ENCODE results near the gene LTBP1. TPM values are rescaled to one million over a fixed set of nuclear protein-coding genes. Genes with fewer than 3 reads are reported as not detected.

The LTBP1 gene
- polyA plus RNA-seq, 3 donors, result 1.3 to 8.8 (median 7.0) TPM

DNA sequence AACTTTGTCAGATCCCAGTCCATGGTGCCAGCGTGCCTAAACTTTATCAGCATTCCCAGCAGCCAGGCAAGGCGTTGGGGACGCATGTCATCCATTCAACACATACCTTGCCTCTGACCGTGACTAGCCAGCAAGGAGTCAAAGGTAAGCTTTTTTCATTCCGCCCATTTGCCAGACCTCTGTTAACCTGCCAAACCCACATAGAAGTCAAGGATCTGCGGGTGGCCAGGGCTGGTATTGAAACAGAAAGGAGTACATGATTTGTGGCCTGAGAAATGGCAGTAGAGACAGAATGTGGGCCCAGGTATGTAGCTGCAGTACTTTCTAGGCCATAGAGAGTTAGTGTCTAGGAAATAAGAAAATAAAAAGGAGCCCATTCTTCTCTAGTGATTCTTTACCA, 240.2 kb downstream of the LTBP1 start:
- no peak overlapping the region for H3K27ac ChIP-seq (ENCODE audit: low read depth, low read length)
- 78 to 85% (median 79%) methylated on average over 6 of the region's 6 CpGs for WGBS, 3 donors

GRCh38 chr2:33188799-33189198, 242.0 kb downstream of the LTBP1 start:
- H3K27ac ChIP-seq (ENCODE audit: low read depth, low read length), result no peak overlapping the region
- WGBS, 3 donors, result 93 to 97% (median 95%) methylated on average over 3 of the region's 3 CpGs

GRCh38 chr2:33190393-33190937, 243.7 kb downstream of the LTBP1 start:
- WGBS, 3 donors, result 28 to 64% (median 62%) methylated on average over 5 of the region's 5 CpGs
- H3K27ac ChIP-seq (ENCODE audit: low read depth, low read length), result no peak overlapping the region

DNA sequence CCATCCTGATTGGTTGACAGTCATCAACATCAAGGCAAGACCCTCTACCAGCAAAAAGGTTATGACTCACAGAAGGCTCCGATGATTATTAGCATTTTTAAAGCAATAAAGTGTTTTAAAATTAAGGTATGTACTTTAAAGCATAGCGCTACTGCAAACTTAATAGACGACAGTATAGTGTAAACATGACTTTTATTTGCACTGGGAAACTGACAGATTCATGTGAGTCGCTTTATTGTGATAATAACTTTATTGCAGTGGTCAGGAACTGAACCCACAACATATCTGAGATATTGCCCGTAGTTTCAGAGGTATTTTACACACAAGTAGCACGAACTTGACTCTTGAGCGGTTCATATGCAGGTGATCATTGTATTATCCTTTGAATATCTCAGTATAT, 249.1 kb downstream of the LTBP1 start:
- 87 to 93% (median 89%) methylated on average over 7 of the region's 7 CpGs for WGBS, 3 donors
- no peak overlapping the region for H3K27ac ChIP-seq (ENCODE audit: low read depth, low read length)

DNA sequence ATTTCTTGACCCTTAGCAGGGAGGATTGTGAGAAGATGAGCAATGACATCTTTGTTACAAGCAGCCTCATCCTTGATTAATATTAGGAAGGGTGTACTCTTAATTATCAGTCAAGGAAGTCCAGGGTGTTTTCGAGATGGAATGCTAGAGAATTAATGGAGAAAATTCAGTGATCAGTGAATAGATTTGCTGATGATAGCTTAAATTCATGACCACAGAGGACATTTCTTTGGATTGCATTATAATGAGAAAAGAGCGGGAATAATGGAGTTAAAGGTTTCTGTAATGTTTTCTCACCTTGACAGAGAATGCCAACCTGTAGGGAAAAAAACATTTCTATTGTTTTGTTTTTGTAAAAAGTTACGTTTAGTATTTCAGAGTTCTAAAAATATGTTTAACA, 249.9 kb downstream of the LTBP1 start:
- 87 to 94% (median 89%) methylated on average over 3 of the region's 3 CpGs for WGBS, 3 donors
- H3K27ac ChIP-seq (ENCODE audit: low read depth, low read length), result no peak overlapping the region

DNA sequence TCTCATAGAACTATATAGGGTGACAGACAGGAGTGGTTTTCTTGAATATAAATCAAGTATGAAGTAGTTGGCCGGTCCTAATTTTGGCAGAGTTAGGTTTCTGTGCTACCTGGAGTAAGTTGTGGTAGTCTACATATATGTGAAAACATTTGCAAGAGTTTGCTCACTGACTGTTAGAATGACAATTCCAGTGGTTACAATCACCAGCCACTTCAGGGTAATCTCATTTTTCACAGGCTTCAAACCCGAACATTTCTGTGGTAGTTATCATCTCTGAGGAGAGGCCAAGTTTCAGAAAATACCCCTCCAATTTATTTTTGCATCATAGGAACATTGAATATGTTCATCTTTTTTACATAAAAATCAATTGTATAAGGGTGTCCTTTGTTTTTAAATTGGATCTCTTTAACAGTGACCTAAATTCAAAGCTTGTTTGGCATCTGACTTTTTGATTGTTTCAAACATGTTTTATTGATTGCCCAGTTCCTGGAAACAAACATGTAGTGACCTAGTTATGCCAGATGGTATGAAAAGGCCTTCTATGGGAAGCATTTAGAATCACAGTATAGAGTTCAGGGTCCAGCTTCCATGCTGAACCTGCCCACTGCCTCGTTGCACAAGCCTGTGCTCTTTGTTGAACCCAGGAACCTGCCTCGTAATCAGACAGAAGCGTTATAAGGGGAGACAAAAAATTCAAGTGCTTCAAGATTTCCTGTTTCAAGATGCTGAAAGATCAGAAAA, 250.6 kb downstream of the LTBP1 start:
- WGBS, 3 donors, result 55 to 93% (median 90%) methylated on average over 5 of the region's 5 CpGs
- no peak overlapping the region for H3K27ac ChIP-seq (ENCODE audit: low read depth, low read length)

DNA sequence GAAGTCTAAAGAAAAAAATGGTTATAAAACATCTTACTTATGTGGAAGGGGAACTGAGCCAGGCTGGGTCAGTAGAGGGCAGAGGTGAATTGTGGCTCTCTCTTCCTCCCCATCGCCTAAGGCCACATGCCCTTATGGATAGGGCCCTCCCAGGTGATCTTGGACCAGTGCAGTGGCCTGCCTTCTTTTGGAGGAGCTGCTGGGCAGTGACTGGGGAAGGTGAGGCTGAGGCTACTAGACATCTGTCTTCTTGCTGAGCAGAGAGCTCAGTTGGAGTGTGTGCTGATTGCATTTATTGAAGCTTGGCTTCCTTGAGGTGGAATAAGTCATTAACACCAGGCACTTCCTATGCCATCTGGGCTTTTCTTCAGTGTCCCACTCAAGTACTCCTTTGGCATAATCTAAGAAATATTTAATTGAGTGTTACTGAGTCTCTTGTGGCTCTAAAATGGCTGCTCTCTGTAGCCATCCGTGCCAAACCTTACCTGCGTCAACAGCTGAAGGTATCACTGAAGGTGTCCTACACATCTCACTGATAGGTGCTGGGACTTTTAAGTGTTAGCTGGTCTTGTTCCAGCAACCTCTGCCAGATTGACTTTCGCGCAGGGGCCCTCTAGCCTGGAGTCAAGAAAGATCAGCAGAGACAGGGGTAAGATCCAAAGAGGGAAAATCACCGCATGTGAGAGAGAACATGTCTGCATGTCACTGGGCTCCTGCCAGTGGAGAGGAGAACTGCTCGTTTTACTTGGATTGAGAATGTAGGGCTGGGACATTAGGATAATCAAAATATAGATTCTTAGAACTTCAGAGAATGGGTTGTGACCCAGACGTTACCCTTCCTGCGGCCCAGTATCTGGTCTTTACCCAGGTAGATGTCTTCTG, 256.1 kb downstream of the LTBP1 start:
- WGBS, 3 donors, result 79 to 87% (median 81%) methylated on average over 9 of the region's 9 CpGs

DNA sequence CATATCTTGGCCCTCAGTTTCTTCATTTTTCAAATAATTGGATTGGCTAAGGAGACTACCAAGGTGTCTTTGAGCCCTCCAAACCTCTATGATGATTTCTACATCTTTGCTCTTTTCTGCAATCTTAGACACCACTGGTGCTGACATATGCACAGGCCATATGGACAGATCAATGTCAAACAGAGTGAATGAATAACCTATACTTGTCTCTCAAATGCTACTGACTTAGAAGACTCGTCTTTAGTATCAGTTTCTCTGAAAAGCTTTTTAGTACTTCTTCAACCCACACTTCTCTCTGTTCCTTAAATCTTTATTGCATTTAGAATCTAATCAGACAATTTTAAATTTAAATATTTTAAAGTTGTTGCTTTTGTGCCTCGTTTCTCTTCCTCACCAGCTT, 258.2 kb downstream of the LTBP1 start:
- H3K27ac ChIP-seq (ENCODE audit: low read depth, low read length), result no peak overlapping the region
- WGBS, 3 donors, result 71 to 95% (median 91%) methylated on average over 2 of the region's 2 CpGs

More for the DNA sequence above, 256.1 kb downstream of the LTBP1 start:
- no peak overlapping the region for H3K27ac ChIP-seq (ENCODE audit: low read depth, low read length)

- no peak overlapping the region for H3K27ac ChIP-seq (ENCODE audit: low read depth, low read length)
- 90 to 97% (median 96%) methylated on average over 1 of the region's 1 CpG for WGBS, 3 donors
Measured at GRCh38 chr2:33205693-33206434, 259.1 kb downstream of the LTBP1 start.

- WGBS, 3 donors, result 45 to 70% (median 61%) methylated on average over 4 of the region's 4 CpGs
- no peak overlapping the region for H3K27ac ChIP-seq (ENCODE audit: low read depth, low read length)
Measured at GRCh38 chr2:33207151-33207740, 260.5 kb downstream of the LTBP1 start.

GRCh38 chr2:33208400-33208799, 261.6 kb downstream of the LTBP1 start:
- 77 to 92% (median 88%) methylated on average over 3 of the region's 3 CpGs for WGBS, 3 donors
- no peak overlapping the region for H3K27ac ChIP-seq (ENCODE audit: low read depth, low read length)

DNA sequence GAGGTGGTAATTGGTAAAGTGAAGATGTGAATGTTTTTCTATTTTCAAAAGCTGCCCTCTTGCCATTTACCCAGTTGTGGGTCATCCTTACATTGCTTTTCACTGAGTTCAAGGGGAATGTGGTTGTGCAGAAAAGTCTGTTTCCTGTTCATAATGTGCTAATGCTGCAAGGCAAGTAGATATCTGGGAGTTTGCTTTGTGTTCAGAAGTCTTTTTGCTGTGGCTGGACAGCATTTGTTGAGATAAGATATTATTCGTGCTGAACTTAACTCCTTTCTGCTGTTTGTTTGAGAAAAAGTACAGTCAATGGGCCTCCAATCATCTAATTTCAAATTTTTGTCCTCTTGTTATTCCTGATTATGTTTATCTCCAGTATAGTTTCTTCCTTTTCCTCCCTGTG, 263.2 kb downstream of the LTBP1 start:
- 16 to 36% (median 33%) methylated on average over 1 of the region's 1 CpG for WGBS, 3 donors
- H3K27ac ChIP-seq (ENCODE audit: low read depth, low read length), result no peak overlapping the region

DNA sequence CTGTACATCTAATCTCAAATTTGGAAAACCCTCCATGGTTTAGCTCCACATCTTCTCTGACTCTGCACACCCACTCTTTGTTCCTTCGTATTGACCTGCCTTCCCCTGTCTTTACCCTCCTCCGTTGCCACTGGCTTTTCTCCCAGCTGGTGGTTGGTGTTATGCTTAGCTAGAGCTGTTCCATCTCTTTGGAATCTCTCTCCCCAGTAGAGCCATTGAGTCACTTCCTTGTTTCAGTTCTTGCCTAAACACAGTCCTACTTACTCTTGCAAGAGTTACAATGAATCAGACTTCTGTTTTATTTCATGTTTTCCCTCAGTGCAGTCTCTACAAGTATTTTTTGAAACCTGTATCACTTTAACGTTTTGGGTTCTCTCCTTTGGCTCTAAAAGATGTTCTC, 263.9 kb downstream of the LTBP1 start:
- WGBS, 3 donors, result 41 to 61% (median 54%) methylated on average over 3 of the region's 3 CpGs
- no peak overlapping the region for H3K27ac ChIP-seq (ENCODE audit: low read depth, low read length)

DNA sequence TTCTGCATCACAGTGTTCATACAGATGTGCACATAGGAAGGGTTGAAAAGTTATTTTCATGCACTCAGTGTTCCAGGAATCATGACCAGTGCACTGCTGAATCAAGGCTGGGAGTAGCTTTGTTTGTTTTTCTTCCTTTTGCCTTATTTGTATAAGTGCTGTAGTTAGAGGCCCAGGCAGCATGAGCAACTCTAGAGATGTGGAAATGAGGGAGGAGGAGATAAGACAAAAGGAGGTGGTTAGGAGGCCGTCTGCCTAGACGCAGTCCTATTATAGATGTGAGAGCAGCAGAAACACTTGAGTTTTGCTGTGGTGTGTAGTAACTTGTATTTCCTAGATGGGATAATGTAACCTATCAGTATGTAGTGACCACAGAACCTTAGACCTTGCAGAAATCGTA, 265.4 kb downstream of the LTBP1 start:
- 69 to 85% (median 84%) methylated on average over 3 of the region's 3 CpGs for WGBS, 3 donors
- H3K27ac ChIP-seq (ENCODE audit: low read depth, low read length), result no peak overlapping the region

GRCh38 chr2:33213244-33213643, 266.5 kb downstream of the LTBP1 start:
- 93 to 97% (median 97%) methylated on average over 3 of the region's 3 CpGs for WGBS, 3 donors
- no peak overlapping the region for H3K27ac ChIP-seq (ENCODE audit: low read depth, low read length)

DNA sequence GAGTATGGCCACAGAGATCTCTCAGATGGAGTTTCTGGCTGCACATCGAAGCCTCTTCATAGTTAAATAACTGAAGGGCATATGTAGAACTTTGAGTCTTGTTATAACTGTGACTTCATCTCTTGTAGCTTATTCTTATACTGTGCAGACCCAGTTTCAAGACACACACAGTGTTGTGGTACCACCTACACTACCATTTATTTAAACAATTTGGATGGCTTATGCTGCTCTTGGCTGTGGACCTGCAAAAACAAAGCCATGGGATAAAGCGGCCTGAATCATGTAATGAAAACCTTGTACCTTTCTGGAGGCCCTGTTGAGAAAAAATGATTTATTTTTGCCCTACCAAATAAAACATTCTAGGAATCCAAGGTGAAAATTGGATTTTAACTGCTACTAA, 266.9 kb downstream of the LTBP1 start:
- H3K27ac ChIP-seq (ENCODE audit: low read depth, low read length), result no peak overlapping the region
- WGBS, 3 donors, result 93 to 98% (median 95%) methylated on average over 2 of the region's 2 CpGs

GRCh38 chr2:33214436-33214835, 267.7 kb downstream of the LTBP1 start:
- no peak overlapping the region for H3K27ac ChIP-seq (ENCODE audit: low read depth, low read length)
- WGBS, 3 donors, result 51 to 79% (median 72%) methylated on average over 11 of the region's 11 CpGs

DNA sequence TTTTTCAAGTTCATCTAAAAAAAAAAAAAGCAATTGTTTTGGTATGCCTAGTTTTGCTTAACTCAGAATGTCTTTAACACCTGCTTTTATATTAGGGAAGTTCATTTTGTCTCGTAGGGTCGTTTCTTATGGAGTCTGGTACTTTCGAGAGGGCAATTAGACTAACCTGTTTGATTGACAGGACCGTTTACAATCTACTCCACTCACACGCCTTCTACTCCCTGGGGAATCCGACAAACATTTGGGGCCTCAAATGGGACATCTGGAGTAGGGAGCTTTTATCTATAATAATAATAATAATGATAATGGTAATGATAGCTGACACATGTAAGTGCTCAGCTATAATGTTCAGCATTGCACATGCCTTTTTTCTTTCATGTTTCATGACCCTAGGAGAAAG, 268.1 kb downstream of the LTBP1 start:
- WGBS, 3 donors, result 55 to 69% (median 61%) methylated on average over 6 of the region's 6 CpGs
- no peak overlapping the region for H3K27ac ChIP-seq (ENCODE audit: low read depth, low read length)

All from adipose tissue (tissue), 3 donors.